SW480 (cell line): ENCODE measurements around the gene LRAT.
"Not testable (repeated sequence)": the region's sequence is repeated elsewhere in the genome, so short reads cannot be mapped to it uniquely, and the experiment has no call there.

Source experiments
- DNase-seq: peaks from one replicate; pipeline ENCODE4 v3.0.0-alpha.2; 2016; ENCODE audit warnings: low spot score

Gene LRAT

DNA sequence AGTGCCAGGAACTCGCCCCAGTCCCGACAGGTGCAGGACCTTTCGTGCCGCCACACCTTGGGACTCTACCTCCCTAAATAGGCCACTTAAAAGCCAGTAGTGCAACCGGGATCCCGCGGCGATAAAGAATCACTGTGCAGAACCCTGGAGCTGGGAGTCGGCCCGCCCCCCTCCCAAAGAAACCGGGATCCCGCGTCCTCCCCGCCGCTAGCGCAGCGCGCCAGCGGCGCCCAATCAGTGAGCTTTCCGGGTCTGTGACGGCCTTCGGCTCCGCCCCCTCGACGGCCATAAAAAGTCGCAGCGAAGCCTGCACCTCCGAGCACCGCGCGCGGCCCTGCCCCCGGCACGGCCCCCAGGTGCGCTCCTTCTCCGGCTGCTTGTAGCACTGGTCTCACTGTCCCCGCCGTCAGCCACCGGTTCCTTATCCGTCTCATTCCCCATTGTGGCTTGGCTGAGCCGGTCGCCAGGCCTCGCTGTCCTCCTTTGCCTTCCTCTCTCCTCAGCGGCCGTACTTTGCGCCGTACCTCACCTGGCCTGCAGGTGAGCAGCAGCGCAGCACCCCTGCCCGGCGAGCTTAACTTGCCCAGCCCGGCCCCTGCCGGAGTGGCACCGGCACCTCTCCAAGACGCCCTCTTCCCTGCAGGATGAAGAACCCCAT, at the start of gene LRAT:
Gene LRAT (plus strand): TSS at position 318 of the 658 bp plus-strand sequence. CDS start 327 bp downstream, at position 645.
- DNase-seq: peak; percentile 31

DNA sequence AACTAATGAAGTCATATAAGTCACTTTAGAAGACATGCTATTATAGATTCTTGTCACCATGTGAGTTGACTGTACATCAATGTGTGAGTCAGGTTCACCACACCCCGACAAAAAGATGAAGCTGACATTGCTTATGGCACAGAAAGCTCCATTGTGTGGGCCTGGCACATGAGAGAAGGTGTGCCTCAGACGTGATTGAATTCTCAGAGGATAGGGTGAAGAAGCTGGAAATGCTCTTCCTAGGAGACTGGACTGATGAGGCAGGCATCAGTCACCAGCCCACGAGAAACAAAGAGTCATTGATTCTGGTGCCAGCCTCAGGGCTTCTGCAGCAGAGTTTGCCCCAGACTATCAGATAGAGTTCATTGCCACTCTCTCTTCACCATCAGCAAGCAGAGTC, 35.9 kb upstream of the LRAT start:
- peak; percentile 7 for DNase-seq

DNA sequence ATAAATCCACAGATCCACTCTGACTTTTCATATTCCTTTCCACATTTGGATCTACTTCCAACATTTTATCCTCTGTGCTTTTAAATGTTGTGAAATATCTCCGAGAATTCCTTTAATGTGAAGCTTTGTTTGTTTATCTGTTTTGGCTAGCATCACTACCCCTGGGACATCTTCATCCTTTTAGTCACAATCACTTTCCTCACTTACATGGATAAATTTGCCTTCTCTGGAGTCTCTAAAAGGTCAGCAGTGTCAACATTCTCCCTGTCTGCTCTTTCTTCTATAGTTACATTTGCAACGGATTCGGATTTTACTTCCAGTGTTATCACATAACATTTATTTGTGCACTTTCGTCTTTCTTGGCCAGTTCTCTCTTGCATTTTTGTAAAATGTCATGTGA, 34.2 kb upstream of the LRAT start:
- DNase-seq: no peak

DNA sequence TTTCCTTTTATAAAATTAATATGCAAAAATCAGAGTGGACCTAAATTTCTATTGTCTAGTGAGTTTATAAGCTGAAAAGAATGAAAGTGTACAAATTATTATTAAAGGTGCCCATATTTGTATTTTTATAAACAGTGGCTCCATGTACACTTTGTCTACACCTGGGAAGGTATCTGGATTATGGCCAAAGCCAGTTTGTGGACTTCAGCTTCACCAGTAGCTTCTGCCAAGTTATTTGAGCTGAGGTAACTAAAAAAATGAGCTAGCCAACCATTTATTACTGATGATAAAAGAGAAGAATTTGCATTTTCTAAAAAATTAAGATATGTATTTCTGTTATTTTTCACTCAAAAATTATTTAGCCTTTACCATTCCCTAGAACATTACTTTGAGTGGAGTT, 32.3 kb upstream of the LRAT start:
- DNase-seq: no peak

DNA sequence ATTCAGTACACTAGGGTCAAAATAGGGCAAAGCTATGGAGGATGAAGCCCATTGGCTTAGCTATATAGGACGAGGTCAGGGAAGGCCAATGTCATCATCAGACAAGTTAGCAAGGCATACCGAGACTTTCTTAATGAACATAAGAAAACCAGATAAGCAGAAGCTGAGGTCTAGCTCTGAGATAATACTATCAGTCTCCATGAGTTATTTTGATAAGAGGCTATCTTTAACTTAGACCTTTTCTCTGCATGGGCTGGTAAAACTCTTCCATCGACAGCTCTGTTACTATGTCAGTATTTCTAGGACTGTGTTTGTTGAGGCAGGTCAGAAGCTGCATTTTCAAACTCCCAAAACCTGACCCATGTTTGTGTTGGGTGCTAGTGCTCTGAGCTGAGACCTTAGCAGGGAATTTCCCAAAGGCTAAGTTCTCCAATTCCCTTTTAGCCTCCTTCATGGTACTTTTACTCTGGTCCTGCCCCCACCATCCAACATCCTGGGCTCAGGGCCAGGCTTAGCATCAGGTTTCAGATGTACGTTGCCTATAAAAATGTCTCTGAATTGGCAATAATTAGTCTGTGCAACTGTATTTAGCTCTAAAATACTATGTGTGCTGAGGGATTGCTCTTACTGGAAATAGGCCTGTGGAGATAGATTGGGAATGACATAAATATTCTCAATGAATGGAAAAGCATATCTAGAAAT, 29.3 kb upstream of the LRAT start:
- no peak for DNase-seq

DNA sequence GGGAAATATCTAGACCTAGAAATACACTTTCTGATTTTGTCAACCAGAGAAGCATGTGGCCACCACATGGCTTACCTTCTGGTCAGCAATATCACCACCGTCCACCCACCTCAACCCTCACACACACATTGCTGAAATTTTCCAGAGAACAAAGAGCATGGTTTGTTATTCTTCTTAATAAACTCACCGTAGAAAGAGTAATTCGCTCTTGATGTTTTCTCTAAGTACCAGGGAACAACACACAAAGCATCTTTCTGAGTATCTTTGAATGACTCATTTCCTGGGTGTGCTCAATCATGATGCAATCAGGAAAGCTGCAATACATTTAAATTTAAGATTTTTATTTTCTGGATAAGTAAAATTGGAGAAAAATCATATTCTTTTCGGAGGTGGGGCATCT, 24.7 kb upstream of the LRAT start:
- DNase-seq: peak; percentile 42

DNA sequence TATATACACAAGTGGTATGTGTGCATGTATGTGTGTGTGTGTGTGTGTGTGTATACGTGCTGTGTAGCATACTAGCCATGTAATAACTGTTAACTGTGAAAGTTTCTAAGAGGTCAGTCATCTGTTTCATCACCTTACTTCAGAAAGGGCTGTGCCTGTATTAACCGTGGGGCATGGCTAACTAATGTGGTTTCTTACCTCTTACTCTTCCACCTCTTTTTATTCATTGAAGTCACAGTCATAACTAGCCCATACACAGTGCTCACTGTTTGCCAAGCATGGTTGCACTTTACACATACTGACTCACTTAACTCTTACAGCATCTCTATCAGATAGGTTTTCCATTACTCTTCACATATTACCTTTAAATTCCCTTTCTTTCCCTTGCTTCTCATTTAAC, 23.7 kb upstream of the LRAT start:
- peak; percentile 21 for DNase-seq

DNA sequence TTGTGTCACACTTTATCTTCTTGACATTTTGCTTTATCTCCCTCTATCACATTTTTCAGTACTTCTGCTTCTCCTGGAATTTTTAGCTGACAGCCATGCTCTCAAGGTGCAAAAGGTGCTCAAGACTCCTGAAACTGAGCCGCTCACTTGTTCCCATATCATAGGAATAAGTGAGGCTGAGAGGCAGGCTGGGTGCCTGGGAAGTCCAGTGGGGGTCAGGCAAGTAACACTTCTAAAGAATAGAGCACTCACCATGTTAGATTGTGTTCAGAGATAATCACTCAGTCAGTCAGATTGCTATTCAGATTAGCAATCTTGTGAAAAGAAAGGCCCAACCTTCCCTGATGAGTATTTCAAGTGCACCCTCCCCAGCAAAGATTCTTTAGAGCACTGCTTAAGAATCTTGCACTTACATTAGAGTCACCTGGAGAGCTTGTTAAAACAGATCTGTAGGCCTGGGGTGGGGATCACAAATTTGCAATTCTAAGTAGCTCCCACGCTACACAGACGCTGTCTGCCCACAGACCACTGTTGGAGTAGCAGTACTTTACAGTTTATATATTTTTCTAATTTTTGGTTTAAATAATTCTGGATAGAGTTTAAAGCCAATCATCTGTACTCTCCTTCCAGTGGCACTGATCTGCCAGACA, 23.1 kb upstream of the LRAT start:
- DNase-seq: no peak

DNA sequence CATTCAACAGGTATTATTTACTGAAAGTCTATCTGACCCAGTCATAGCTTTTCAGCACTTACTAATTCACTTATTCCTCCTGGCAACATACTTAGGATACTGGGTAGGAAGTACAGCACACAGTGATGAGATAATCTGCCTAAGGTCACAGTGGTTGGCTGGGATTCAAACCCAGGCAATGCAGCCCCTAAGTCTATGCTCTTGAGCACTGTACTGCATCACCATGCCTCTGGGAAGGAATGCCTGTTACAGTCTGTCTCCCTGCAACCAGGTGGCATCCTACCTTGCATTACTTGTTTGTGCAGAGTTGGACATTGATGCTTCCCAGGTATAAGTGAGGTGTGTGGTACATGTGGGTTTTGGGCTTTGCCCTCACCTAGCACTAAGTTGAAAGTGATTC, 21.5 kb upstream of the LRAT start:
- DNase-seq: no peak

DNA sequence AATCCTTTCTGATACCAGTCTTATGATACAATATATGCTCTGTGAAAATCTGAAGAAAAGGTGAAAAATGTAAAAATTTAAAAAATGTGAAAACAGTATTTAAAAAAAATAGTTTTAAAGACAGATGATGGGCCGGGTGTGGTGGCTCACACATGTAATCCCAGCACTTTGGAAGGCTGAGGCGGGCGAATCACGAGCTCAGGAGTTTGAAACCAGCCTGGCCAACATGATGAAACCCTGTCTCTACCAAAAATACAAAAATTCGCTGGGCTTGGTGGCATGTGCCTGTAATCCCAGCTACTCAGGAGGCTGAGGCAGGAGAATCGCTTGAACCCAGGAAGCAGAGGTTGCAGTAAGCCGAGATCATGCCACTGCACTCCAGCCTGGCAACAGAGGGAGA, 20.2 kb upstream of the LRAT start:
- DNase-seq: not testable (repeated sequence)

DNA sequence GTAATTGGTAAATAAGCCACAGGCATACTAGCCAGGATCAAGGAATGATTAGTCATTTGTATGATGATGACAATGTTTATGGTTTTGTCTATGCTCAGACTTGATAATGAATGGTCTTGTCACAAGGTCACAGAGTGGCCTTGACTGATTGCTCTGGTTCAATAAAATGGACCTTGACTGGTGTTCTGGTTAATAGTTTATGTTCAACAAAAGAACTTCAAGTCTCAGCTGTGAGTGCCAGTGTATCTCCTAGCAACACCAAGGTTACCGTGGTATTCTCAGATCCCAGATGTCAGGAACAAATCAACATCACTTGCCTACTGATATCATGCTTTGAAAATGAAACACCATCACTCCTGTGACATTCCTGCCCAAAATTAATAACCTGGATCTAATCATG, 16.3 kb upstream of the LRAT start:
- no peak for DNase-seq

DNA sequence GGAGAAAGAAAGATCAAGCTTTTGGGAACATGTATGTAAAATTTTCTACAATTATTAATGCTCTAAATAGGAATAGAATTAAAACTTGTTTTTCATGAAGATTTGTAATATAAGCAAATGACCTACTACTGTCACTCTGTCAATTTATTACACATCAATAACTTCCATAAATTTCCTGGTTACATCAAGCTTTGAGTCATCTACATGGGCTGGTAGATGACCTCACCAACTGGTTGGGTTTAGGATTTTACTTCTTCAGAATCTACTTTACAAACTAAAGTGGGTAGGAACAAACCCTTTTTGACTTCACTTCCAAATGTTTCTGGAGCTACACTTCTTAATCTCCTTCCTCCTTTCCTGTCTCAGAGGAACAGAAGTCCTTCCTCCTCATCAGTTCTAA, 12.0 kb upstream of the LRAT start:
- DNase-seq: no peak

DNA sequence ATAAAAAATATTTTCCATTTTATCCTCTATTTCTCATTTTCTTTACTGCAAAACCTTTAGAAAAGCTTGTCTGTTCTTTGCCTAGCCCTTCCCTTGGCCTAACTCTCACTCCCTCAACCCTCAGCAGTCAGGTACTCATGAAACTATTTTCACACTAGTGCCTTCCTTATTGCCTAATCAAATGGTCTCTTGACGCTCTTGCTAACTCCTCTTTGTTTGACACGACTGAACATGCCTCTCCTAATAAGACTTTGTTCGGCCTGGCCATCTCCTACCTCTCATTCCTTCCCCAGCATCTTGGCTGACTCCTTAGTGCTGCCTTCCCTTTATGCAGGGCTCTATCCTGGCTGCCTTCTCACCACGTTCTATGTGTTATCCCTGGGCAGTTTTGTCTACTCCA, 11.1 kb upstream of the LRAT start:
- no peak for DNase-seq

DNA sequence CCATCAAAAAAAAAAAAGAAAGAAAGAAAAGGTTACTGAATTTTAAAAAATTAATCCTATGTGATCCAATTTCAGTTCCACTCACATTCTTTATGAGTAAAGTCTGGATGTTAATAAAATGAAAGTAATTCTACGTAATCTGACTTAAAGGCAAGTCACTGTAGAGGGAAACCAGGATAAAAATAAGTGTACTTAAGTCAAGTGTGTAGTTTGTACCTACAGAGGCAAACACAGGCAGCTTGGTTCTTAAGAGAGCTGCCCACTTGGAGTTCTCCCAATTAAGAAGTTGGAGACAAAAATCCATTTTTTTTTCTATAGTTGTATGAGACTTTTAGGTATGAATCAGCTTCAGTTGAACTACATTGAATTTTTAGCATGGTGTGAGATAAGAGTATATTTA, 7.0 kb upstream of the LRAT start:
- DNase-seq: no peak

DNA sequence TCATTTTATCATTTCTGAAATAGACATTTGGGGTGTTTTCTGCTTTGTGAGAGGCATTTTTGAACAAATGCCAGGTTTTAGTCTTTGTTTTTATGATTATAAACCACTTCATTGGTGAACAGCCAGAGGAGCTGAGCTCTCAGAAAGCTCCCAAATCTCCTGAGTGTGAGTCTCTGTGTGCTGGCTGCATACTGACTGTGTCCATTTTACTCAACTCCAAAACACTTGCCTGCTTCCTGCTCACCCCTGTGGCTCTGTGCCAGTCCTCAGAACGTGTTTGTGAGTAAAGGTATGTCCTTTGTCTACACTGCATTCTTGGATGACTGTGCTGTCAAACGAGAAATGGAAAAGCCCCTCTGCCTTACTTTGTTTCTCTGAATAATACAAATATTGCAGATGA, 5.4 kb upstream of the LRAT start:
- DNase-seq: no peak

DNA sequence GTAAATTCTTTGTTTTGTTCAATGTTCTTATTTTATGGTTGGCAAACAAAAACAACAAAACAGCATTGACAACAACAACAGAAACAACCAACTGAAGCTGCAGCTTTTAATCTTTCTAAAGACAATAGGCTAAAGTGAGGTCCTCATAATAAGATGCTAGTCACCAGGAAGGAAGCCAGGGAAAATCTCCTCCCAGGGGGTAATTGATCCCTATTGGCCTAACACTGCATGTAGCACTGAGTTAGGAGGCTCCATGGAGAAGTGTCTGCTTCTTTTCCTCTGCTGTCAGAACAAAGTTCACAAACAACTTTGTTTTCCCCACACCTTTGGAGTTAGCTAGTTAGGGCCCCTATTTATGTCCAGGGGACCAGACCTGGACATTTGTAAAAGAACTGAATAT, 4.7 kb upstream of the LRAT start:
- no peak for DNase-seq

DNA sequence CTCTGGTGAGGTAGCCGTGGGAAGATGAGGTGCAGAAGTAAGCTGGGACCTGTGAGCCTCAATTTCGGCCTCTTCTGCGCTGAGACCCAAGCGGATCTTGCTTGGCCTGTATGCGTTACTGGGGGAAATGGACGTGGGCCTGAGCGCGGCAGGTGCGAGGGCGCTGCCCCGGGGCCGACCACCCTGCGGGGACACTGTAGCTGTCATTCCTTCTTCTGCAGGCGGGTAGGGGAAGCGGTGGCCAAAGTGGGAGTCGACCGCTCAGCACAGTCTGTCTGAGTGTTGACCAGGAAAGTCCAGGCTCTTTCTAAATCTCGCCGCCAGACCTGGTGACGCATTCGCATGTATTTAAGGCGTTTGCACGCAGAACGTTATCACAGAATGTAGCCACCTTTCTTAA, 3.3 kb upstream of the LRAT start:
- no peak for DNase-seq

DNA sequence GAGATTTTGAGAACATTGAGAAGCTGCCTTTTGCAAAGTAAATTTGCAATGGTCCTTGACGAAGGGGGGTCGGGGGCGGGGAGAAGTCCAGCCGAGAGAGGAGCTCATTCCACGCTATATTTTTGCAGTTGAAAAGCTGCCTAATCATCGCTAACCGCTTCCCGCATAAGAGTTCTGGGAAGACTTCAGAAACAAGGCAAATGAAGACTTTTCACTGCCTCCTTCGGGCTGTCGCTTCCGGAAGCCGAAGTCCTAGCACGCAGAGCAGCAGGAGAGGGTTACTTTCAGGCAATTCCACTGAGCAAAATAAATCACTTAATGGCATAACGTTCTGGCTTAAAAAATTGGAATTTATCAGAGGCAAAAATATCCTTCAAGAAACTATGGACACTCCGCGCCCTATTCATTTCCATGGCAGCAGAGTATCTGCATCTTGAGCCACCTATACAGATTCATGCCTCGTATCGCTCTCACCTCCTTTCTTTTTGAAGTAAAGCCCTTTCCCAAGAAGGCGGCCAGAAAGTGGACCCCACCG, 2.6 kb upstream of the LRAT start:
- DNase-seq: no peak

DNA sequence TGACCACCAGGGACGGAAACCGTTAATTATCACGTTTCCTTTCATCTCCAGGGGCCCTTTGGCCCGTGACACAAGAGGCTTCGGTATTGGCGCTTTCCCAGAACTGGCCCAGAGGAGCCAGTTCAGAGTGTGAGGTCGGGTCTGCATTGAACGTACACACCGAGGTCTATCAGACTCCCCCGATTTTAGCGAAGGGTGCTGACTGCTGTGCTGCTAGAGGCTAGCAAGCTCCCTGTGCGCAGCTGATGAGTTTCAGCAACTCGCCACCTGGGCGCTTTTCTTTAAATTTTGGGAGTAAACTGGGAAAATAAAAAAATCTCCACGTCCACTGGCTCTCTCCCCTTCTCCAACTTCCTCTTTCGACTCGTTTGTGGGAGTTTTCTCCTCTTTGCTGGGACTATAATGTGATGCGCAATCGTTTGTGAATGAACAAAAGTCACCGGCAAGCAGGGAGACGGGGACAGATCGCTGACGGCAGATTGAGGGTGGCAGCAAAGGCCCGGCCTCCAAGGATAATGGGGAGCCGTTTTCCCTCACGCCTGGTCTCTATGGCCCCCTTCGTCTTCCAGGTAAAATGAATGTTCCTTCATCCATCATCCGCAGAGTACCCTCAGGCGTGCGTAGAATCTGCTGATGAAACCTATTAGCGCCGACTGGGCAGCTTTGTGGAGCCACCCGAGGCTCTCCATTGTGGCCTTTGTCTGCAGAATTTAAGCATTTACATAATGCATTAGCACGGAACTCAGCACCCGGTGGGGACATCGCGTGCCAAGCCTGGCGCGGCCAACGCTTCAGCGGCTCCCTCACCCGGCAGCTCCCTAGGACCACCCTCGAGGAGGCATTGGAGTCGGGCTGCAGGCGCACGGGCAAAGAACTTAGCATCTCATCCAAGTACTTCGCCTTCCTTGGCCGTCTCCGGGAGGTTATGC, 1.6 kb upstream of the LRAT start:
- no peak for DNase-seq

DNA sequence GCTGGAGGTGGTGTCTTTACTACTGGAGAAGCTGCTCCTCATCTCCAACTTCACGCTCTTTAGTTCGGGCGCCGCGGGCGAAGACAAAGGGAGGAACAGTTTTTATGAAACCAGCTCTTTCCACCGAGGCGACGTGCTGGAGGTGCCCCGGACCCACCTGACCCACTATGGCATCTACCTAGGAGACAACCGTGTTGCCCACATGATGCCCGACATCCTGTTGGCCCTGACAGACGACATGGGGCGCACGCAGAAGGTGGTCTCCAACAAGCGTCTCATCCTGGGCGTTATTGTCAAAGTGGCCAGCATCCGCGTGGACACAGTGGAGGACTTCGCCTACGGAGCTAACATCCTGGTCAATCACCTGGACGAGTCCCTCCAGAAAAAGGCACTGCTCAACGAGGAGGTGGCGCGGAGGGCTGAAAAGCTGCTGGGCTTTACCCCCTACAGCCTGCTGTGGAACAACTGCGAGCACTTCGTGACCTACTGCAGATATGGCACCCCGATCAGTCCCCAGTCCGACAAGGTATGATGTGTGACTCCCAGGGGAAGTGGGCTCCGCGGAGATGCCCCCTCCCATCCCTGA, 634 bp downstream of the LRAT start:
- no peak for DNase-seq

DNA sequence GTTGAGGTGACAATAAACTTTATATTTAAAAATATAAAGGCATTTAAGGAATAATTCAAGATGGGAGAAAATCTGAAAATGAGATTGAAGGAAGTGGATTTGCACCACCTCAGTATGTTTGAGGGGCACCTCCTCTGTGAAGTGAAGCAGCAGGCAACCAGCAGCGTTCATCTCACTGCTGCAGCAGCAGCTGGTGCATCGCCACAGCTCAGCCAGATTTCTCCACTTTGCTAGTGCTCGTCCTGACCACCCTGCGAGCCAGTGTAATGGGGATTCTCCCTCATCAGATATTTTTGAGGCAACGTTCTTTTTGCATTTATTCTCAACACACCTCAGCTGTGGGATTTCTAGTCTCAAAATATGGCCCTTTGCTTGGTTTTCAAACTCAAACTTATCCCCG, 13.9 kb downstream of the LRAT start:
- no peak for DNase-seq

DNA sequence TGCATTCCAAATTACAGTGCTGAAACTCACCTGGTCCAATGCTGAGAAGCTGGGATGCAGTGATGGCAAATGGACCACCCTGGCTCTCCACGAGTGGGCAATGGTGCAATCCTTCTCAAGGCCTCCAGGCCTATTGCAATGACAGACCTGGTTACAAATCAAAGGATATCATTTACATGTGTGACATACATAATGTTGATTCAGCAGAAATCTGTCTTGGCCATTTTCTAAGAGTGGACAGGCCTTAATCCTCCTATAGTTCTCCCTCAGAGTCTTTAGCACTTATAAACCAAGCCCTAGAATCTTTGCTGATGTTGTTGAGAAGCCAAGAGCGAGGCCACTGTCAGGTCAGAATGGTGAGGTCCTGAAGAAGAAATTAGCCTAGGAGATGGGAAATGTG, 17.1 kb downstream of the LRAT start:
- DNase-seq: no peak
